Smooth muscle cell (in vitro differentiated cells): ENCODE data around the gene ZBTB44. TPM values are rescaled to one million over a fixed set of nuclear protein-coding genes. Genes with fewer than 3 reads are reported as not detected.

ENCODE experiments used
- DNase-seq: peaks from one replicate; lab custom pipeline; 2025; ENCODE audit not compliant: unreplicated experiment; lab: John Stamatoyannopoulos, UW
- H2AFZ ChIP-seq: fragments of 200-600 bp; sonication (generic); 2 replicates; pipeline ENCODE4 v1.6.0; 2016; ENCODE audit warnings: antibody characterized with exemption, low read depth, mild to moderate bottlenecking
- H3F3A ChIP-seq: fragments of 200-600 bp; sonication (generic); 2 replicates; pipeline ENCODE4 v1.6.0; 2017; ENCODE audit warnings: antibody characterized with exemption, low read depth
- H3K27ac ChIP-seq: fragments of 200-600 bp; sonication (generic); 2 replicates; pipeline ENCODE4 v1.5.1; 2016; ENCODE audit warnings: low read depth, mild to moderate bottlenecking
- H3K27me3 ChIP-seq: fragments of 200-600 bp; sonication (generic); 2 replicates; pipeline ENCODE4 v1.6.1; 2016; ENCODE audit warnings: low read depth, mild to moderate bottlenecking
- H3K36me3 ChIP-seq: fragments of 200-600 bp; sonication (generic); 2 replicates; pipeline ENCODE4 v1.5.1; 2016; ENCODE audit warnings: low read depth
- H3K4me1 ChIP-seq: fragments of 200-600 bp; sonication (generic); 2 replicates; pipeline ENCODE4 v1.5.1; 2016; ENCODE audit warnings: low read depth
- H3K4me2 ChIP-seq: fragments of 200-600 bp; sonication (generic); 2 replicates; pipeline ENCODE4 v1.6.0; 2016; ENCODE audit warnings: mild to moderate bottlenecking
- H3K4me3 ChIP-seq: fragments of 200-600 bp; sonication (generic); 2 replicates; pipeline ENCODE4 v1.5.1; 2016; ENCODE audit warnings: mild to moderate bottlenecking
- H3K79me2 ChIP-seq: fragments of 200-600 bp; sonication (generic); 2 replicates; pipeline ENCODE4 v1.6.0; 2016; ENCODE audit warnings: low read depth, mild to moderate bottlenecking
- H3K9ac ChIP-seq: fragments of 200-600 bp; sonication (generic); 2 replicates; pipeline ENCODE4 v1.6.0; 2016; ENCODE audit warnings: low read depth
- H3K9me3 ChIP-seq: fragments of 200-600 bp; sonication (generic); replicated peaks from 2 replicates; pipeline ENCODE4 v1.5.1; 2016; ENCODE audit warnings: low read depth
- H4K20me1 ChIP-seq: fragments of 200-600 bp; sonication (generic); 2 replicates; pipeline ENCODE4 v1.6.0; 2016; ENCODE audit warnings: low read depth
- WGBS: methylation state at CpG from one replicate; pipeline ENCODE4 v1.1.7; 2016; ENCODE audit warnings: low lambda C conversion rate; 5-methylcytosine and 5-hydroxymethylcytosine counted together
- polyA plus RNA-seq: library from polyadenylated mRNA; unstranded; fragments of >200 nt; fragmentation: Nextera tagmentation; extraction: Ambion mirVana; gene quantifications from 2 replicates; pipeline ENCODE4 v1.2.1, GENCODE V29; 2016
- total RNA-seq: library from RNA; depleted of rRNA; stranded (reverse); fragments of >200 nt; gene quantifications from 2 replicates; pipeline ENCODE4 v1.2.3, GENCODE V29; 2014
- TF ChIP-seq, protein P1 (sequence below): fragments of 200-600 bp; sonication (generic); IDR thresholded peaks from 2 replicates; pipeline ENCODE4 v1.5.1; 2017; ENCODE audit warnings: borderline replicate concordance, mild to moderate bottlenecking, antibody characterized with exemption; ENCODE audit not compliant: insufficient read depth, poor library complexity, severe bottlenecking

Gene ZBTB44
- total and polyA plus RNA-seq, 2 experiments from 2014 or later: 2.3 to 27.3 TPM

DNA sequence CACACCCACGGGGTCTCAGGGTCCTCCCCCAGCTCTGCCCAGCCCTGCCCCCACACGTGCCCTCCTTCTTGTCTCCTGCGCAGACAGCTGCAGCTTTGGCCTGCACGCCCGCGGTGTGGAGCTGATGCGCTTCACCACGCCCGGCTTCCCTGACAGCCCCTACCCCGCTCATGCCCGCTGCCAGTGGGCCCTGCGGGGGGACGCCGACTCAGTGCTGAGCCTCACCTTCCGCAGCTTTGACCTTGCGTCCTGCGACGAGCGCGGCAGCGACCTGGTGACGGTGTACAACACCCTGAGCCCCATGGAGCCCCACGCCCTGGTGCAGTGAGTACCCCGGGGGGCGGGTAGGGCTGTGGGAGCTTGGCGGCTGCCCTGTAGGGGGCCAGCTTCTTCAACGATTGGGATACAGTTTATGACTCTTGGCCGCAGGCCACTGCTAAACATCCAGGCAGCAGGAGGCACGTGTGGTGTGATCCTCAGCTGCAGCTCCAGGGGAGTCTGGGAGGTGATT, 124.3 kb downstream of the ZBTB44 start:
- H3K36me3 ChIP-seq: no peaks in the 10 kb centered on the region
- DNase-seq: no peak
- no peak overlapping the region for H3K4me3 ChIP-seq
- no peaks in the 10 kb centered on the region for H4K20me1 ChIP-seq
- H3F3A ChIP-seq: no peaks in the 10 kb centered on the region
- TF ChIP-seq, protein P1, sequence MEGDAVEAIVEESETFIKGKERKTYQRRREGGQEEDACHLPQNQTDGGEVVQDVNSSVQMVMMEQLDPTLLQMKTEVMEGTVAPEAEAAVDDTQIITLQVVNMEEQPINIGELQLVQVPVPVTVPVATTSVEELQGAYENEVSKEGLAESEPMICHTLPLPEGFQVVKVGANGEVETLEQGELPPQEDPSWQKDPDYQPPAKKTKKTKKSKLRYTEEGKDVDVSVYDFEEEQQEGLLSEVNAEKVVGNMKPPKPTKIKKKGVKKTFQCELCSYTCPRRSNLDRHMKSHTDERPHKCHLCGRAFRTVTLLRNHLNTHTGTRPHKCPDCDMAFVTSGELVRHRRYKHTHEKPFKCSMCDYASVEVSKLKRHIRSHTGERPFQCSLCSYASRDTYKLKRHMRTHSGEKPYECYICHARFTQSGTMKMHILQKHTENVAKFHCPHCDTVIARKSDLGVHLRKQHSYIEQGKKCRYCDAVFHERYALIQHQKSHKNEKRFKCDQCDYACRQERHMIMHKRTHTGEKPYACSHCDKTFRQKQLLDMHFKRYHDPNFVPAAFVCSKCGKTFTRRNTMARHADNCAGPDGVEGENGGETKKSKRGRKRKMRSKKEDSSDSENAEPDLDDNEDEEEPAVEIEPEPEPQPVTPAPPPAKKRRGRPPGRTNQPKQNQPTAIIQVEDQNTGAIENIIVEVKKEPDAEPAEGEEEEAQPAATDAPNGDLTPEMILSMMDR: no peak
- H3K9ac ChIP-seq: no peak overlapping the region
- no peak overlapping the region for H2AFZ ChIP-seq
- no peaks in the 10 kb centered on the region for H3K9me3 ChIP-seq
- H3K4me1 ChIP-seq: no peaks in the 10 kb centered on the region
- no peaks in the 10 kb centered on the region for H3K27me3 ChIP-seq
- 94% methylated on average over 29 of the region's 29 CpGs for WGBS
- no peak overlapping the region for H3K4me2 ChIP-seq
- H3K79me2 ChIP-seq: no peaks in the 10 kb centered on the region
- no peak overlapping the region for H3K27ac ChIP-seq

DNA sequence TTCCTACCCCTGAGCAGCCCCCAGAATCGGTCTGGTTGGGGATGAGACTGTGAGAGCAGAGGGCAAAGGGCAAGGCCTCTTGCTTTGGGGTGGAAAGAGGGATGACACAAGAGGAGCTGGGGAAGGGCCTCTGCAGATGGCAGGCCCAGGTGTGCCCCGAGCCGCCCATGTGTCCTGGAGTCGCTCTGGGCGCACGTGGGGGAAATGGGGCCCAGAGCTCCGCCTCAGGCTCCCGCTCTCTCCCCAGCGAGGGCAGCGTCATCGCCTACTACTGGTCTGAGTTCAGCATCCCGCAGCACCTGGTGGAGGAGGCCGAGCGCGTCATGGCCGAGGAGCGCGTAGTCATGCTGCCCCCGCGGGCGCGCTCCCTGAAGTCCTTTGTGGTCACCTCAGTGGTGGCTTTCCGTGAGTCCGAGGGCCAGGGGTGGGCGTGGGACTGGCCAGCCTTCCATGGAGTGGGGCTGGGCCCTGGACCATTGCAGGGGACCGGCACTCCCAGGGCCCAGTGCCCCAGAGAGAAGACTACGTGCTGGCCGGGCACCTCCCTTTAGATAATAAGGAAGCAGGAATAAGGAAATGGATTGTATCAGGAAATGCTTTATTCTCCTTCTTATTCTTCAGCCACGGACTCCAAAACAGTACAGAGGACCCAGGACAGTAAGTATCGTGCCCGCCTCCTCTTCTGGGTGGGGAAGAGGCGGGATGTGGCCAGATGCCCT, 125.1 kb downstream of the ZBTB44 start:
- H3K9ac ChIP-seq: no peak overlapping the region
- WGBS: 97% methylated on average over 32 of the region's 32 CpGs
- H3K4me3 ChIP-seq: no peak overlapping the region
- no peaks in the 10 kb centered on the region for H3F3A ChIP-seq
- H3K36me3 ChIP-seq: no peaks in the 10 kb centered on the region
- H3K4me2 ChIP-seq: no peak overlapping the region
- no peak overlapping the region for H2AFZ ChIP-seq
- H3K79me2 ChIP-seq: no peaks in the 10 kb centered on the region
- H3K27me3 ChIP-seq: no peaks in the 10 kb centered on the region
- no peak for DNase-seq
- no peaks in the 10 kb centered on the region for H4K20me1 ChIP-seq
- TF ChIP-seq, protein P1: no peak
- H3K27ac ChIP-seq: no peak overlapping the region
- no peaks in the 10 kb centered on the region for H3K4me1 ChIP-seq
- H3K9me3 ChIP-seq: no peaks in the 10 kb centered on the region

DNA sequence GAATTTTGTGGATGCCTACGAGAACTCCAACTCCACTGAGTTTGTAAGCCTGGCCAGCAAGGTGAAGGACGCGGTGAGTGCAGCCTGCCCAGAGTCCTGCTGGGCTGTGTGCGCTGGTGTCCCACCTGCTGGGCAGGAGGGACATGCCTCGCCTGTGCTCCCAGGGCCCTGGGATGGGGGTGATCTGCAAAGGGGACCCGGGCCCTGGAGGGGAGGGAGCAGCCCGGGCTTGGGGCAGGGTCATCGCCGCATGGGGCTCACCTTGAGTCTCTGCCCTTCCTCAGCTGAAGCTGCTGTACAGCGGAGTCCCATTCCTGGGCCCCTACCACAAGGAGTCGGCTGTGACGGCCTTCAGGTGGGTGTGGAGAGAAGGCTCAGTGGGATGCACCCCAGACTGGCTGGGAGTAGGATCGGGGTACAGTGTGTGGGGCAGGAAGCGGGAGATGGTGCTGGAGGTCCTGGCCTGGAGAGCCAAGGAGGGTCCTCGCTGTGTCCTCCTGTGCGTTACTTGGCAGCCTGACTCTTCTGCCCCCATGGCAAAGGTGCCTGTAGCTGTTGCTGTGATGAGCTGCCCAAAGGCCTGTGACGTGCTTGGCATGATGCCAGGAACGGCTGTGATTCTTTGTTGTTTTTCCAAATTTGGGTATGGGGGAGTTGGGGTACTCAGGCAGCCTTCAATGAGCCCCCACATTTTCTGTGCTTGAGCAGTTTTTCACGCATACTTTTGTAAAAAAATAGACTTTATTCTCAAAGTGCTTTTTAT, 126.0 kb downstream of the ZBTB44 start:
- H3K4me3 ChIP-seq: no peak overlapping the region

More for the DNA sequence above, 126.0 kb downstream of the ZBTB44 start:
- no peak overlapping the region for H3K4me2 ChIP-seq
- no peaks in the 10 kb centered on the region for H3K79me2 ChIP-seq
- no peak overlapping the region for H2AFZ ChIP-seq
- H3F3A ChIP-seq: no peaks in the 10 kb centered on the region
- 92% methylated on average over 19 of the region's 19 CpGs for WGBS
- no peak for DNase-seq
- H3K4me1 ChIP-seq: no peaks in the 10 kb centered on the region
- no peaks in the 10 kb centered on the region for H4K20me1 ChIP-seq
- no peaks in the 10 kb centered on the region for H3K36me3 ChIP-seq
- no peak overlapping the region for H3K27ac ChIP-seq
- TF ChIP-seq, protein P1: no peak
- no peak overlapping the region for H3K9ac ChIP-seq
- H3K27me3 ChIP-seq: no peaks in the 10 kb centered on the region
- H3K9me3 ChIP-seq: no peaks in the 10 kb centered on the region
